Activated effector memory CD4-positive, alpha-beta T cell treated with anti-CD3 and anti-CD28 coated beads, Interleukin-2, amount 50 U/mL, for 16 hours (primary cell): ENCODE data around the gene EIF4E3.

Experiments used
- DNase-seq: peaks from one replicate; pipeline ENCODE4 v3.0.0-alpha.2; 2020

Gene EIF4E3

DNA sequence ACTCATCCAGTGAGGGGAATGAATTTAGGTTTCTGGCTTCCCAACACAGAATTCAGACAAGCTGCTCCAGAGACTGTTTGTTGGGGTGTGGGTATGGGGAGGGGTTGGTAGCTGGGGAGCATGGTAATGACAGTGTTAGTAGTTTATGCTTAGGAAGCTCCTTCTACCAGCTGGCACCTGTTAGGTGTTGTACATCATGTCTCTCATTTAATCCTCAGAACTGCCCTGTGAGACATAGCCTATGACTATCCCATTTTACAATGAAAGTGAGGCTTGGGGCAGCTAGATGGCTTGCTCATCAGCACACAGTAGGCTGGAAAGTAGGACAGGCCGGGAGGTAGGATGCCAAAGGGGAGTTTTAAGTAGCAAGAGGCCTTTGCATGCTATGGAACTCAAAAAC lies 2.5 kb downstream of the EIF4E3 start:
- DNase-seq, result no peak

DNA sequence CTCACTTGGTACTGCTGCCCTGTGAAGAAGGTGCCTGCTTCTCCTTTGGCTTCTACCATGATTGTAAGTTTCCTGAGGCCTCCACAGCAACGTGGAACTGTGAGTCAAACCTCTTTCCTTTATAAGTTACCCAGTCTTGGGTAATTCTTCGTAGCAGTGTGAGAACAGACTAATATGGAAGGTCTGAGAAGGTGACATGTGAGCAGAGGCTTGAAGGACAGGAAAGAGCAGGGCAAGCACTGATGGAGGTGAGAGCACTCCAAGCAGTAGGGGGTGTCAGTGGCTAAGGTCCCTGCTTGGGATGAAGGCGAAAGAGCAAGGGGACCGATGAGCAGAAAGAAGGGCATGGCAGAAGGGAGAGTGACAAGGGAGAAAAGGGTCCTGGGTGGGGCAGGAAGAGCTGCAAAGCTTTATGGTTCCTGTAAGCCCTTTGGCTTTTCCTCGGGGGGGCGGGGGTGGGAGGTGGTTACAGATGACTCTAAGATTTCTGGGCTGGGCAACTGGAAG lies 3.5 kb downstream of the EIF4E3 start:
- peak; percentile 71 for DNase-seq

DNA sequence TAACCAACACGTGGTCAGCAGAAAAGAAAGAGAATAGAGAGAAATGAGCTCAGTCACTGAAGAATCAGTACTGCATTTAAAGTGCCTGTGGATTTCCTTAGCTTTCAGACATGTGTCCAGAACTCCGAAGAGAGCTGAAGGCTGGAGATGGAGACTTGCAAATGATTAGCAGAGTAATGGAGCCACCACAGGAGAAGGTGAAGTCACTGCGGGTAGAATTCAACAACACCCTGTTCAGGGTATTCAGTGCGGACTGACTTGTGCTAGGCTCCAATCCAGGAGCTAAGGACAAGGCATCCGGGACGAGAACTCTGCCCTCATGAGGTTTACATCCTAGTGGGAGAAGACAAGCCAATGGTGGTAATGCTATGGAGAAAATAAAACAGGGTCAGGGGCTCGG lies 4.2 kb downstream of the EIF4E3 start:
- peak; percentile 53 for DNase-seq

DNA sequence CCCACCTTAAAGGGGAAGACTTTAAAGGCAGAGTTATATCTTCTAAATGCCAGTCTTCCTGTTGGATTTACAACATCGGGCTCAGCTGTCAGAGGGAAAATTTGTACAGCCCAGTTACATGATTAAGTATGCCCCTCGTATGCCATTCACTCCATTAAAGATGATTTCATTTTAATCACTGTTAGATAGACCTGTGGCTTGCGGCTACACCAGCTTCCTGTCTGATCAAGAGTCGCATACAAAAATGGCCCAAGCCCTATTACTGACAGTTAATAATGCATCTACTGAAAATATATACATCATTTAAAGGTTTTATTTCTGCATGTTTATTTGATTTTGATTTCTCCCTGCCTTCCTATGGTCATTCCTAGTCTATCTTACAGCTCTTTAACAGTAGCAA lies 7.1 kb downstream of the EIF4E3 start:
- DNase-seq, result peak; percentile 82

DNA sequence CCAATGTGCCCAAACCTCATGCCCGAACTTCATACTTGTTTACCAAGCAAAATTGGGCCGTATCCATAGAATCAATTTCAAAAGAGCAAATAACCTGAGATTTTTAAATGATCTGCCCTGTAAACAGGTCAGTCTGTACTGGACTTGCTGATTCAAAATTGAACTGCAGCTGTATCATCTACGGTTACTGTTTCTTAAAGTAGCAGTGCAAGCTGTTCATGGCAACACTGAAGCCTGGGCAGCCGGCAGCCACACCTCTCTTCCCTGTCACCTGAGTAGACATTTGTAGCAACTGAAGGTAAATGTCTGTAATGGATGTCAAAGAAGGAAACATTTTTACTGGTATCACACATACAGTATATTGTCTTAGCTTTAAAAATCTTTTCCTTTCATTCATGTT lies 10.6 kb downstream of the EIF4E3 start:
- DNase-seq, result no peak

DNA sequence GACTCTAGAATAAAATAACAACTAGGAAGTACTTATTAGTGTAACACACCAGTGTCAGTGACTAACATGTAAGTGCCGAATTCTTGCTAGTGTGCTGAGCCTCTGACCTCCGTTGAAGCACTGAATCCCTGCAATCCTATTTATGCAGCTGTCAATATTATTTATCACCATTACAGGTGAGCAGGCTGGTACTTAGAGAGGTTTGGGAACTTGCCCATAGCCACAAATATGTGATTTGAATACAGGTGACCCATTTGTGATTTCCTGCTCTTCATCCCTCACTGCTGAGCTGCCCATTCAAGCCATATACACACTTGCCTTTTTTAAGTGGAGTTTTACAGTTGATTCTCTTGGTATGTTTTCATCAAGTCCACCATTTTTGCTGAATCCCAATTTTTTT lies 12.2 kb downstream of the EIF4E3 start:
- DNase-seq, result no peak

DNA sequence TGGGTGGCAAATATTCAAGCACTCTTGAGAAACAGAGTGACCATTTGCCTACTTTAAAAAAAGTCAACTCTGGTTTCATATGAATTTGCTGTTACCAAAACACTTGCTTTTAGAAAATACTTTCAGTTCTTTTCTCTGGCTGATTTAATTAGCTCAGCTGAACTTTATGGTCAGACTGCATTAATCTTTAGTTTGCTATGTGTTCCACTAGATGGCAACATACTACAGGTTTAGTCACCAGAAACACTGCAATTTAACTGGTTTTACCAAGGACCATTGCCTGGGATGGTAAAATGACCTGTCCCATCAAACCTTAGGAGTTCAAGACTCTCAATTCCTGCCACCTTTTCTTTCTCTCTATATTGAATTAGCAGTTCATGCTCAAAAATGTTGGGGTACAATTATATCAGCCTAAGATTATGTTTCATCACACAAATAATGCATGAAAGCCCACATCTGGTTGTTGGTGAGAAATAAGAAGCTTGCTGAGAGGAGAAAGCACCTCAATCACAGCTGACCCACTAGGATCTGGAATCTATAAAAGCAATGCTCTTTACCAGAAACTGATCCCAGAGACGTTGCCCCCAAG lies 14.2 kb downstream of the EIF4E3 start:
- DNase-seq, result no peak

DNA sequence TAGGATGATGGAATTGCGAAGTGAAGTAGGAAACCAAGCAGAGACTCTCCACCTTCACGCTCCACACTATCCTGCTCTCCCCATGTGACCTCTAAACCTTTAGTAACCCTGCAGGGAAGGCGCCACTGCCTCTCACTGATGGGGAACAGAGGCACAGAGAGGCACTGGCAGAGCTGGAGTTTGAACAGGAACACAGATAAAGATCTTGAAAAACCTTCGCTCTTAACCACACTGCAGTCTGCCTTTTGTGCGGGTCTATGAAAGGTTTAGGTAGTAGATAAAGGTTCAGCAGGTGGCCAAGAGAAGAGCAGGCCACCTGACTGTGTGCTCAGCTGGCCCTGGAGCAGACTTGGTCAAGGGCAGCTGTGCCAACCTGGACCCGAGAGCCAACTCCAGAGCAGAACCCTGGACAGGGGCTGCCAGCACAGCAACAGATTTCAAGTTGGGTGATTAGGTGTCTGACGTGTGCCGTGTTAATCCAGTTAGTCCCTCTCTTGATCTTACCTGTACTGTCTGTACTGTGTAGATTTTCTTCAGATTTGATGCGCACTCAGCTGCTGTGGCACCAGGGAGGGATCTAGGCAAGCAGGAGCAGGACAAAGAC lies 15.2 kb downstream of the EIF4E3 start:
- no peak for DNase-seq

DNA sequence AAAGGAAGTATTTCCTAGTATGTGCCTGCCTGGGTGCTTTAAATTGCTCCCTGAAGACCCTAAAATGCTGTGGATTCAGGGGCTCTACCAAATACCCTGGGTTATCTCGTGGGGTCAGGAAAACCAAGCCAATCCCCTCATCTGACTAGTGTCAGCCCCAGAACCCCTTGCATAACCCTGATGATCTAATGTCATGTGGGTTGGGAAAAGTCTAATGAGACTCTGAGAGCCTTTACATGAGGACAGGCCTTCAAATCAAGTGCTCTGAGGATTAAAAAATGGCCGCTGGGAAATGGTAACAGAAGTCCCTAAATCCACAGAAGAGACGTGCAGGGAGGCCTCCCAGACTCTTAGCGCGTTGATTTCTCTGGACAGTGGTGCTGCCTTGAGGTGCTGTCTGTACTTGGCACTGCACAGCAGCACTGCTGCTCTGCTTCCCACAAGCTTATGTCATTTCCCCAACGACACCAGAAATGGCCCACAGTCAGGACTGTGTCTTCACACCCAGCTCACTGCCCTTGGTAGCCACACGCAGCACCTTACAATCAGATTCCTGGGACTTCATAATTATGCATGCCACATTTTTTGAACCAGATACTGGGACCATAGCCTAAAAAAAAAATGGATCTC lies 16.6 kb downstream of the EIF4E3 start:
- no peak for DNase-seq

DNA sequence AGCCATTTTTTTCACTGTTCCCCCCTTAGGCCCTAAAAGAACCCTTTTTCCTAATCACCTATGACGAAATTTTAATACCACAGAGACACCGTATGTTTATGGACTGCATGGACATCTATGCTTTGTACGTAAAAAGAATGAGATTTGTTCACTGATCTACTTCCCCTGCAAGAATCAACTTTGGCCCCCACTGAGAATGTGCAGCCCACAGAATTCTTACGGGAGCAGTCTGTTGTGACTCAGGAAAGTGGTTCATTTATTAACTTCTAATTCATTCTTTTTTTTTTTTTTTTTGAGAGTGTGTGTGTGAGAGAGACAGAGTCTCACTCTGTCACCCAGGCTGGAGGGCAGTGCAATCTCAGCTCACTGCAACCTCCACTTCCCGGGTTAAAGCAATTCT lies 17.6 kb downstream of the EIF4E3 start:
- DNase-seq, result no peak

DNA sequence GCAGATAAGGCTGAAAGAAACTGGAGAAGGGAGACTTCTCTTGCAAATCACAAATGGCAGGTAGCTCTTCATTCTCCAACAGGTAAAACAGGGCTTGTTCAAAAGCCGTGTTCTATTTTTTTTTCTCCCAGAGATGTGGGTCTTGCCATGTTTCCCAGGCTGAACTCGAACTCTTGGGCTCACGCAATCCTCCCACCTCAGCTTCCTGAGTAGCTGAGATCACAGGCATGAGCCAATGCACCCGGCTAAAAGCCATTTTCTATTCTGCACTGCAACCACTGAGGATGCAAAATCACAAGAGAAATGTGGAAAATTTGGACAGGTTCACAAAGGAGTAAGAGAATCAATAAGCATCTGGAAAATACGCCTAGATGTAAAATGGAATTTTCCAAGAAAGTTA lies 19.5 kb downstream of the EIF4E3 start:
- DNase-seq, result no peak

DNA sequence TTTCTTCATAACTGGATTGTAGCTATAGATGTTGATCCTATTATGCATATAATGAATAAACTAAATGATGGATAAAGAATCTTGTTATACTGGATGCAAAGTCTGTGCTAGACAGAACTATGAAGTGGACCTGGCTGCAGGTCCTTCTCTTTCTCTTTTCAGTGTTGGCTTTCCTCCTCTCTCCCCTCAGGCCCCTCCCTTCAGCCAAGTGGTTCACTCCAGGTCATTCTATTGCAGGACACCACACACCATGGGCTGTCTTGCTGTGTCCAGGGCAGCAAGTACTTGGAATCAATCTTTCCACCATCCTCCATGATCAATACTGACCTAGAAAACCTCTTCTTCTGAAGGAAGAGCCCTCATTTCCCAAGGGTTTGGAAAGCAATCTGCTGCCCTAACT lies 20.3 kb downstream of the EIF4E3 start:
- no peak for DNase-seq

DNA sequence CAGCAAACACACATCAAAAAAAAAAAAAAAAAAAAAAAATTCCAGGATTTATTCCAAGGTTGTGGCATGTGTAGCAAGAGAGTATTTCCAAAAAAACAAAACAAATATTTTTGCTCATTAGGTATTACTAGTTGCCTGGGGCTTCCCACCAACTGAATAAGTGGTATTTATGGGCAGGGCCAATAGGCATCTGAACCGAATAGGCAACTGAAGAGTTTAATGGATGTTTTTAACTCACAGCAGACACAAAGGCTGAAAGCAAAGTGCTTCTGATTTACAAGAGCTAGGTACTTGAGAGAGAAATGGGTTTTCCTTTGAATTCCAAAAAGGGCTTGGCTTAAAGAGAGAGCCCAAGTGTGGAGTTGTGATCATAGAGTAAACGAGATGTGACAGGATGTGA lies 21.4 kb downstream of the EIF4E3 start:
- no peak for DNase-seq

DNA sequence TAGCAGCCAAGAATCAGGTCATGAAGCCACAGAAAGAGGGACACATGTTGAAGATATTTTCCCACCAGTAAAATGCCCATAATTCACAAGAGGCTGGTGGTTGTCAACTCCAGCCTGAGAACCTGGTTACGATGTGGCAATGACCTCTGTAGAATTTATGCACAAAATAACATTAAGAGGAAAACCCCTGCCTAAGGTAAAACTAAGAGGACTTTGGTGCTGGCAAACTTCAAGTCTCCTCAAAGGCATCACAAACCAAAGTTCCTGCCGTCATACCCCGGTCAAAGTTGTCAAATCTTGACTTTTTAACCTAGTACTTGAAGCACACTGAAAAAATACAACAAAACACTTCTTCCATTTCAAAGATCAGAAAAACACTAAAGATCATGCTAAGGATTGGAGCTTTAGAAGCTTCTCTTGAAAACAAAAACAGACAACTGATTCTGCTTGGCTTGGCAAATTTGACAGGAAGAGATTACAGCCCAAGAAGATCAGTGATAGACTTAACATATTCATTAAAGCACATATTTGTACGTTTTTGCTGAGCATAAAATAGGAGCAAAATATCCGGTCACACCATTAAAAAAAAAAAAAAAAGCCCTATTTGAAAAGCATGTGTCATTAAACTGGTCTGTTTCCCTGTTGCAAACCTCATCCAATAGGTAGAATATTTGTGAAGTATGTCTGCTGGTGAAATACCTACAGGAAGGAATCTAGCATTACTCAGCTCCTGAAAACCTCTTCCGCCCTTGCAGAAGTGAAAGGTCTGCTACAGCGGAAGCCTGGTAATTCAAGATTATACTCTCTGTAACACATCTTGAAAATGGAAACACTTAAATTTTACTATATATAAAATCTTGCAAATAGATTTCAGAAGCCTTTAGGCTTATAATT lies 22.8 kb downstream of the EIF4E3 start:
- DNase-seq, result no peak

DNA sequence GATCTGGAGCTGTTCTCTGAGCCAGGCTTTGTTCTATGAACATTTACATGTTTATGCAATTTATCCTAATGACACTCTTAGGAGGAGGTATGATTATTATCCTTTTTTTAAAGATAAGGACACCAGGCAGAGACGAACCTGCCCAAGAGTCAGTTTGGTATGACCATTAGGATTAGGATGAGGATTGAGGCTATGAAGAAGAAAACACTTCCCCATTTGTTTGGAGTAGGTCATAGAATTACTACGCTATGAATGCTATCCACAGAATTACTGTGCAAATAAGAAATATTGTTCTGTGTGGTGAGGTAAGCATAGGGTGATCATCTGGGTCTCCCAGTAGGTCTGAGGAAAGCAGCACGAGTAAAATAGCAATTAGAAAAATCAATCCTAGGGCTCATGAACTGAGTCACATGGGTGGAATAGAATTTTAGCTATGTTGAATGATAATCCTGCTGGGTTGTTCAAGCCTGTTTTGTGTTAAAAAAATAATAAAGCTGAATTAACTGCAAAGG lies 23.9 kb downstream of the EIF4E3 start:
- DNase-seq, result no peak

DNA sequence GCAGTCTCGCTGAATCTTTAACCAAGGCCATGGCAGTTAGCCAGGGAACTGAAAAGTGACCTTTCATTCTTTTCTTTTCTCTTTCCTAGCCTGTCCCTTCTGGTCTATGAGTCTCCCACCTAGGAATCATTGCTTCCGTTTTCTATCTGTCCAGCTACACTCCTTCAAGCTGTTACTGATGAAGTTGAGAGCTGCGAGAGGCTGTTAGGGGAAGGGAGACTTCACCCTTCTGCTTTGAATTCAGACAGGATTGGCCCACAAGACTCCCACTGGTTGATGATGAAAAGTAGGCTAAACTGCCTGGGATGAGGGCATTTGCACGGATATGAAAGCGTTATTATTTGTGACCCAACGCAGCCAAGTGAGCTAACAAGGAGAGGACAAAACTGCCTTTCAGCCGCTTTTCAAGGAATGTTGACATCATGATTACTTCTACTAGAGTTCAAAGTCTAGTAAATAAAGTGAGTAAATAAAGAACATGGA lies 30.2 kb downstream of the EIF4E3 start:
- DNase-seq, result no peak

DNA sequence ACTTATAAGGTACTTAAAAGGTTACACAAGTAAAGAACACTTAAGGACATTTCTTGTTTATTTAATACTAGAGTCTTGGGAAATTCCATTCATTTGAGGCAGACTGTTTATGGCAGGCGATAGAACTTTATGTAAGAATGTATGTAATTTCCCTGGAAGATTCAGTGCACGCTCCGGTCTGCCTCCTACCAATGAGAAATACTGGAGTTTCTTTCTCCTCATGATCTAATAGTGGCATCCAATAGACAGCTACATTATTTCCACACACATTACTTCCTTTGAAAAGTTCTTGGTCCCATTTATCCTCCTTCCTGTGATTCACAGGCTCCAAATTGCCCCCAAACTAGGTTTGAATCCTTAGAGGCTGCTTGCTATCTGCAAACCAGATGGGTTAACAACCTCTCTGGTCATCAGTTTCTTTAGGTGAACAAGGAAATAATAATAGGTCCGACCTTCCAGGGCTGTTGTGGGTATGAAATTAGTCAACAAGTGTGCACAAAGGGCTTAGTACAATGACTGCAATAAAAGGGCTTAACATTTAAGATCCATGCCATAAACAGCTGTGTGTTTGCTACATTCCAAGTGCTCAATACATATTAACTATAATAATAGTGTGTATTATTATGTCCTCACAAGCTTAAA lies 30.7 kb downstream of the EIF4E3 start:
- no peak for DNase-seq

DNA sequence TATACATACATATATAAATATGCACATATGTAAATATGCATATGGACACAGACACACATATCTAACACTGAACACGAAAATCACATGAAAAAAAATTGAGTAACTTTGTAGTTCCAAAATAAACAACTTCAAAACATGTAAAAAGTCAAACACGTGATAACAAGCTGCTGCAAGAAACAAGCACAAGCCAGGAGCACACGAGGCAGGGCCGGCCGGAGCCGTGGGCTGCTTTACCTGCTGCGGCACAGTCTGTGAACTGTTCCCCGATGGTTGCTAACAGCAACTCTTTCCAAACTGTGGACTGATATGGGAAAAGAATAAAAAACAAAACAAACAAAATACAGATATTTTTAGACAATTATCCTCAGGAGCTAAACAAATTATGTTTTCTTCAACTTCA lies 31.6 kb downstream of the EIF4E3 start:
- no peak for DNase-seq

DNA sequence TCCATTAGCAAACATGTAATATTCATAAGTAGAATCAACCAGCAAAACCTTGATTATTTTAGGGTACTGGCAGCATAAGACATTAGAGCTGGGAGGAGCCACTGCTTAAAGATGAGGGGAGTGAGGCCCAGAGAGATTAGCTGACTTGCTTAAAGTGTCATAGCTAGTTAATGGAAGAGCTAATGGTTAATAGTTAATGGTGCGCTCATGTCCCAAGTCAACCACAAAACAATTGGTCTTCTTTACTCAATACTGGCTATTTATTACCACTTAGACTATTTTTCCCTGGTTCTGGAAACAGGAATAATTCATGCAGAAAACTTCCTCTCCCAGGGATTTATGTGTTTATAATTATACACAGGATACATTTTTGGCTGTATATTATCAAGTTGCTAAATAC lies 33.1 kb downstream of the EIF4E3 start:
- no peak for DNase-seq

DNA sequence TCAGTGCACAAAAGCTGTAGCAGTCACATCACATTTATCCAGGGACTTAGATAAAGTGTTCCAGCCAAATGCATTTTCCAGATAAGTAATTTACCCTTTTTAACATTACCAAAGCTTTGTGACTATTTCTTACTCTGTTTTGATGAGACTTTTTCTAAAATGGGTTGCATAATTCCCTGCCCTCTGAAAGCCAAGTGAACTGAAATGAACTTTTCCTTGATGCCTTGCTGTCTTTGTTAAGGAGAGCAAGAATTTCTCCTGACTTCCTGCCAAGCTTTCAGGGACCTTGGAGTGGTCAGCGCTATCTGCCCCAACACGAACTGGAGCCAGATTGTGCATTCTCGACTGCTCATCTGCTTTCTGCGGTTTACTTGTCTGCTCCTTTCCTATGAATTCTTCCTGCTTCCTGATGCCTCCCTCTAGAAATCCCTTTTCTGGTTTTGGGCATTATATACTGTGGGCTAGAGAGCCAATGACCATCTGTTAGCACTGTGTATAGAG lies 34.8 kb downstream of the EIF4E3 start:
- no peak for DNase-seq

DNA sequence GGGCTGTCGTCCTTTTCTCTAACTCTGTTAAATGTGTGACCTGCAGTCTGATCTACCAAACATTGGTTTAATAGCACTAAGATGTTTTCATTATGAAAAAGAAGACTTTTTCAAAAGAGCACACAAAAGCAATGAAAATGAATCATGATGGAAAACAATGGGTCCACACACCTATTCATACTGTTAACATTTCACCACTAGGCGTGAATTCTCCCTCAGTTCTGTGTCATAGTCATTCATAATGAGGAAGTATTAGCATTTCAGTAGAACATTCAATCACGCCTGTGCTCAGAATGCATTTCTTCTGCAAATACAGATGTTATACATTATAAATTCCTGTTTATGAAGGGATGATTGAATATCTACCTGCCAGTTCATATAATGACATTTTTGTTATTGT lies 35.9 kb downstream of the EIF4E3 start:
- no peak for DNase-seq

DNA sequence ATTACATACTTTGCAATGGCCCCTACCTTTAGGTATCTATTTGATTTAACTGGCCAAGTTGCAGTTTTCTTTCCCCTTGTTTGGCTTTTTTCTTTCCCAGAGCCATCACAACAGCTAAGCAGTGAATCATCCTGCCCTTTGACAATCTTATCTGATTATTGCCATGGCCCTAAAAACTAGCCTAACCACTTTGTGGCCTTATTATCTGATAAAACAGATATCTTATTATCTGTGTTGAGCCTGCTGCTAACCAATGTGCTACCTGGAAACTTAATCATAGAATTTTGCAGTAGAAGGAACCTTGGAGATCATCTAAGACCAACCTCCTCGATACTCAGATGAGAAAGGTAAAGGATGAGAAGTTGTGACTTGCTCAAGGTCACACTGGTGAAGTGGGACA lies 37.1 kb downstream of the EIF4E3 start:
- no peak for DNase-seq

DNA sequence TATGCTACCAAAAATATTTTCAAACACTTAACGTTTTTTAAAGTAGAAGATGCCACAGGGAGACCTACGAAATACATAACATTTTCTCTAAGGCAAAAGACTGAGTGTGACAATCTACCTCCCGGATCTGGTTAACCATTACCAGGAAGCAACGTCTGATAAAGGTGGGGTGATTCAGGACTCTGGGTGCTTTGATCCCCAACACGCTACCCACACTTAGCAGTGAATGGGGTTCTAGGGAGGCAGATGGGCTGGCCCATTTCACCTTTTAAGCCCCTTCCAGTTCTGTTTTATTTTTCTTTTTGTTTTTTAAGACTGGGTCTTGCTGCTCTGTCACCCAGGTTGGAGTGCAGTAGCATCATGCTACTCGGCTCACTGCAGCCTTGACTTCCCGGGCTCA lies 39.5 kb downstream of the EIF4E3 start:
- DNase-seq, result no peak
